Activated gamma-delta T cell (primary cell): Measurements from ENCODE around the gene SGMS1.
"Not testable (repeated sequence)": the region's sequence is repeated elsewhere in the genome, so short reads cannot be mapped to it uniquely, and the experiment has no call there.

Experiments
- DNase-seq: peaks from one replicate; lab custom pipeline; 2025; lab: John Stamatoyannopoulos, UW

The SGMS1 gene

GRCh38 chr10:50536617-50537240 lies 87.0 kb downstream of the SGMS1 start:
- DNase-seq = no peak

GRCh38 chr10:50534748-50535376 lies 88.9 kb downstream of the SGMS1 start:
- not testable (repeated sequence) for DNase-seq

GRCh38 chr10:50533296-50533695 lies 90.5 kb downstream of the SGMS1 start:
- no peak for DNase-seq

- DNase-seq = no peak
Measured at GRCh38 chr10:50531388-50532077, 92.2 kb downstream of the SGMS1 start.

- no peak for DNase-seq
Measured at GRCh38 chr10:50529660-50530059, 94.1 kb downstream of the SGMS1 start.

GRCh38 chr10:50528206-50528605 lies 95.5 kb downstream of the SGMS1 start:
- DNase-seq = no peak

- DNase-seq = no peak
Measured at GRCh38 chr10:50527442-50528043, 96.2 kb downstream of the SGMS1 start.

GRCh38 chr10:50526185-50526584 lies 97.6 kb downstream of the SGMS1 start:
- no peak for DNase-seq

GRCh38 chr10:50523357-50523756 lies 100.4 kb downstream of the SGMS1 start:
- DNase-seq = no peak

- no peak for DNase-seq
Measured at GRCh38 chr10:50522908-50523307, 100.8 kb downstream of the SGMS1 start.

GRCh38 chr10:50520115-50520514 lies 103.6 kb downstream of the SGMS1 start:
- no peak for DNase-seq

- DNase-seq = no peak
Measured at GRCh38 chr10:50517626-50518025, 106.1 kb downstream of the SGMS1 start.

GRCh38 chr10:50516171-50516570 lies 107.6 kb downstream of the SGMS1 start:
- no peak for DNase-seq

GRCh38 chr10:50515420-50515819 lies 108.3 kb downstream of the SGMS1 start:
- no peak for DNase-seq

- DNase-seq = no peak
Measured at GRCh38 chr10:50514995-50515394, 108.8 kb downstream of the SGMS1 start.

- no peak for DNase-seq
Measured at GRCh38 chr10:50513956-50514355, 109.8 kb downstream of the SGMS1 start.

- DNase-seq = no peak
Measured at GRCh38 chr10:50512743-50513416, 110.9 kb downstream of the SGMS1 start.

GRCh38 chr10:50512214-50512595 lies 111.6 kb downstream of the SGMS1 start:
- no peak for DNase-seq

- no peak for DNase-seq
Measured at GRCh38 chr10:50511492-50512213, 112.1 kb downstream of the SGMS1 start.

- DNase-seq = no peak
Measured at GRCh38 chr10:50510517-50511473, 113.0 kb downstream of the SGMS1 start.
